Hepatocyte (in vitro differentiated cells): Measurements from ENCODE around the gene IDE. TPM values are rescaled to one million over a fixed set of nuclear protein-coding genes. Genes with fewer than 3 reads are reported as not detected.
"Not testable (repeated sequence)": the region's sequence is repeated elsewhere in the genome, so short reads cannot be mapped to it uniquely, and the experiment has no call there.

Source experiments
- DNase-seq: peaks from one replicate; pipeline ENCODE4 v3.0.0-alpha.2; 2016; ENCODE audit warnings: low spot score
- H2AFZ ChIP-seq: fragments of 200-600 bp; sonication (generic); 2 replicates; pipeline ENCODE4 v1.6.0; 2016; ENCODE audit warnings: antibody characterized with exemption, mild to moderate bottlenecking
- H3K27ac ChIP-seq: fragments of 200-600 bp; sonication (generic); 2 replicates; pipeline ENCODE4 v1.5.1; 2016; ENCODE audit warnings: mild to moderate bottlenecking
- H3K27me3 ChIP-seq: fragments of 200-600 bp; sonication (generic); 2 replicates; pipeline ENCODE4 v1.6.1; 2016
- H3K36me3 ChIP-seq: fragments of 200-600 bp; sonication (generic); replicated peaks from 2 replicates; pipeline ENCODE4 v1.5.1; 2016; ENCODE audit warnings: low read depth; ENCODE audit not compliant: insufficient read depth
- H3K4me1 ChIP-seq: fragments of 200-600 bp; sonication (generic); 2 replicates; pipeline ENCODE4 v1.5.1; 2016; ENCODE audit warnings: mild to moderate bottlenecking, moderate library complexity; ENCODE audit not compliant: insufficient read depth
- H3K4me2 ChIP-seq: fragments of 200-600 bp; sonication (generic); 2 replicates; pipeline ENCODE4 v1.6.0; 2016
- H3K4me3 ChIP-seq: fragments of 200-600 bp; sonication (generic); 2 replicates; pipeline ENCODE4 v1.5.1; 2016; ENCODE audit warnings: mild to moderate bottlenecking
- H3K79me2 ChIP-seq: fragments of 200-600 bp; sonication (generic); 2 replicates; pipeline ENCODE4 v1.6.0; 2017; ENCODE audit warnings: mild to moderate bottlenecking
- H3K9me2 ChIP-seq: fragments of 200-600 bp; sonication (generic); replicated peaks from 2 replicates; pipeline ENCODE4 v1.6.0; 2017; ENCODE audit warnings: mild to moderate bottlenecking; ENCODE audit not compliant: insufficient read depth
- H3K9me3 ChIP-seq: fragments of 200-600 bp; sonication (generic); 2 replicates; pipeline ENCODE4 v1.5.1; 2016; ENCODE audit warnings: low read depth, mild to moderate bottlenecking
- H4K20me1 ChIP-seq: fragments of 200-600 bp; sonication (generic); 2 replicates; pipeline ENCODE4 v1.6.0; 2016; ENCODE audit warnings: mild to moderate bottlenecking; ENCODE audit not compliant: insufficient read depth, poor library complexity, severe bottlenecking
- EZH2 ChIP-seq: fragments of 200-600 bp; sonication (generic); IDR thresholded peaks from 2 replicates; pipeline ENCODE4 v1.6.1; 2016; ENCODE audit warnings: antibody characterized with exemption, mild to moderate bottlenecking, borderline replicate concordance
- EZH2phosphoT487 ChIP-seq: fragments of 200-600 bp; sonication (generic); IDR thresholded peaks from one replicate; pipeline ENCODE4 v1.6.1; 2018; ENCODE audit warnings: antibody characterized with exemption, mild to moderate bottlenecking, low read depth, moderate library complexity; ENCODE audit not compliant: unreplicated experiment, severe bottlenecking
- WGBS: methylation state at CpG from one replicate; pipeline ENCODE4 v1.1.6; 2016; ENCODE audit warnings: low lambda C conversion rate; ENCODE audit errors: missing lambda C conversion rate; 5-methylcytosine and 5-hydroxymethylcytosine counted together
- polyA plus RNA-seq: library from polyadenylated mRNA; unstranded; fragments of >200 nt; fragmentation: Nextera tagmentation; extraction: Ambion mirVana; gene quantifications from 2 replicates; pipeline ENCODE4 v1.2.1, GENCODE V29; 2016
- total RNA-seq: library from RNA; depleted of rRNA; stranded (reverse); fragments of >200 nt; gene quantifications from 2 replicates; pipeline ENCODE4 v1.2.3, GENCODE V29; 2014
- TF ChIP-seq, protein P1 (sequence below): fragments of 200-600 bp; sonication (generic); IDR thresholded peaks from 2 replicates; pipeline ENCODE4 v1.5.1; 2016; ENCODE audit warnings: antibody characterized with exemption, mild to moderate bottlenecking; ENCODE audit not compliant: poor library complexity

IDE gene
- total and polyA plus RNA-seq, 2 experiments from 2014 or later: 16.6 to 39.7 TPM

GRCh38 chr10:92438220-92438619 lies 135.7 kb downstream of the IDE start:
- no peak overlapping the region for H2AFZ ChIP-seq
- no peaks in the 10 kb centered on the region for H4K20me1 ChIP-seq
- TF ChIP-seq, protein P1, sequence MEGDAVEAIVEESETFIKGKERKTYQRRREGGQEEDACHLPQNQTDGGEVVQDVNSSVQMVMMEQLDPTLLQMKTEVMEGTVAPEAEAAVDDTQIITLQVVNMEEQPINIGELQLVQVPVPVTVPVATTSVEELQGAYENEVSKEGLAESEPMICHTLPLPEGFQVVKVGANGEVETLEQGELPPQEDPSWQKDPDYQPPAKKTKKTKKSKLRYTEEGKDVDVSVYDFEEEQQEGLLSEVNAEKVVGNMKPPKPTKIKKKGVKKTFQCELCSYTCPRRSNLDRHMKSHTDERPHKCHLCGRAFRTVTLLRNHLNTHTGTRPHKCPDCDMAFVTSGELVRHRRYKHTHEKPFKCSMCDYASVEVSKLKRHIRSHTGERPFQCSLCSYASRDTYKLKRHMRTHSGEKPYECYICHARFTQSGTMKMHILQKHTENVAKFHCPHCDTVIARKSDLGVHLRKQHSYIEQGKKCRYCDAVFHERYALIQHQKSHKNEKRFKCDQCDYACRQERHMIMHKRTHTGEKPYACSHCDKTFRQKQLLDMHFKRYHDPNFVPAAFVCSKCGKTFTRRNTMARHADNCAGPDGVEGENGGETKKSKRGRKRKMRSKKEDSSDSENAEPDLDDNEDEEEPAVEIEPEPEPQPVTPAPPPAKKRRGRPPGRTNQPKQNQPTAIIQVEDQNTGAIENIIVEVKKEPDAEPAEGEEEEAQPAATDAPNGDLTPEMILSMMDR: no peak
- no peaks in the 10 kb centered on the region for H3K9me3 ChIP-seq
- H3K4me1 ChIP-seq: no peaks in the 10 kb centered on the region
- no peak overlapping the region for H3K4me2 ChIP-seq
- no peaks in the 10 kb centered on the region for H3K9me2 ChIP-seq
- no peak overlapping the region for H3K27ac ChIP-seq
- H3K27me3 ChIP-seq: no peaks in the 10 kb centered on the region
- no peak for DNase-seq
- H3K79me2 ChIP-seq: no peaks in the 10 kb centered on the region
- no peaks in the 10 kb centered on the region for H3K36me3 ChIP-seq
- H3K4me3 ChIP-seq: no peak overlapping the region
- over 99% methylated on average over 6 of the region's 6 CpGs for WGBS

DNA sequence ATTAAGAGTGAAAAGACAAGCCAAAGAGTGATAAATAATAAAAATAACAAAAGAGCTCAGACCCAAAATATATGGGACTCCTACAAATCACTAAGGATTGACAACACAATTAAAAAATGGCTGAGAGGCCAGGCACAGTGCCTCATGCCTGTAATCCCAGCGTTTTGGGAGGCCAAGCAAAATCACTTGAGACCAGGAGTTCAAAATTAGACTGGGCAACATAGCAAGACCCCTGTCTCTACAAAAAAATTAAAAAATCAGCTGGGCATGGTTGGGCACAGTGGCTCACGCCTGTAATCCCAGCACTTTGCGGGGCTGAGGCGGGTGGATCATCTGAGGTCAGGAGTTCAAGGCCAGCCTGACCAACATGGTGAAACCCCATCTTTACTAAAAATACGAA lies 137.3 kb downstream of the IDE start:
- Histone ChIP-seq H3K4me1 (no peaks in the 10 kb centered on the region), H4K20me1 (no peaks in the 10 kb centered on the region), H2AFZ (no peak overlapping the region), H3K9me2 (no peaks in the 10 kb centered on the region), H3K36me3 (no peaks in the 10 kb centered on the region), H3K4me2 (no peak overlapping the region), H3K9me3 (no peaks in the 10 kb centered on the region), H3K27me3 (no peaks in the 10 kb centered on the region), H3K79me2 (no peaks in the 10 kb centered on the region), H3K27ac (no peak overlapping the region), H3K4me3 (no peak overlapping the region)
- no peak for DNase-seq
- TF ChIP-seq, protein P1: no peak
- no peak for TF ChIP-seq EZH2
- TF ChIP-seq EZH2phosphoT487: no peak
- WGBS: 92% methylated on average over 5 of the region's 5 CpGs

- 87% methylated on average over 5 of the region's 5 CpGs for WGBS
- H2AFZ ChIP-seq, H3K27ac ChIP-seq, H3K9me2 ChIP-seq, H3K27me3 ChIP-seq, H4K20me1 ChIP-seq, H3K79me2 ChIP-seq, H3K4me3 ChIP-seq, H3K4me1 ChIP-seq, H3K9me3 ChIP-seq, DNase-seq, H3K4me2 ChIP-seq, H3K36me3 ChIP-seq: not testable (repeated sequence)
Observed at GRCh38 chr10:92436065-92436464, 137.8 kb downstream of the IDE start.

- Histone ChIP-seq H3K4me1 (no peaks in the 10 kb centered on the region), H3K4me2 (no peak overlapping the region), H3K9me3 (no peaks in the 10 kb centered on the region), H3K36me3 (no peaks in the 10 kb centered on the region), H2AFZ (no peak overlapping the region), H3K4me3 (no peak overlapping the region), H3K27ac (no peak overlapping the region), H3K27me3 (no peaks in the 10 kb centered on the region), H3K79me2 (no peaks in the 10 kb centered on the region), H3K9me2 (no peaks in the 10 kb centered on the region), H4K20me1 (no peaks in the 10 kb centered on the region)
- TF ChIP-seq EZH2phosphoT487: no peak
- no peak for TF ChIP-seq EZH2
- TF ChIP-seq, protein P1: no peak
- DNase-seq: no peak
- 90% methylated on average over 4 of the region's 4 CpGs for WGBS
Observed at GRCh38 chr10:92434385-92434784, 139.5 kb downstream of the IDE start.
